GM18505 (cell line): ENCODE data around the gene STX16.

Experiments used
- ATAC-seq: cut with Tn5 transposase; IDR thresholded peaks from one replicate; pipeline ENCODE4 v1.9.1; 2021; ENCODE audit not compliant: unreplicated experiment
- POLR2A ChIP-seq: IDR thresholded peaks from 4 replicates; pipeline ENCODE4 v1.6.1; 2011; ENCODE audit warnings: borderline replicate concordance; ENCODE audit not compliant: insufficient read depth, insufficient read length; ENCODE audit errors: extremely low read depth

The STX16 gene, protein sequence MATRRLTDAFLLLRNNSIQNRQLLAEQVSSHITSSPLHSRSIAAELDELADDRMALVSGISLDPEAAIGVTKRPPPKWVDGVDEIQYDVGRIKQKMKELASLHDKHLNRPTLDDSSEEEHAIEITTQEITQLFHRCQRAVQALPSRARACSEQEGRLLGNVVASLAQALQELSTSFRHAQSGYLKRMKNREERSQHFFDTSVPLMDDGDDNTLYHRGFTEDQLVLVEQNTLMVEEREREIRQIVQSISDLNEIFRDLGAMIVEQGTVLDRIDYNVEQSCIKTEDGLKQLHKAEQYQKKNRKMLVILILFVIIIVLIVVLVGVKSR

DNA sequence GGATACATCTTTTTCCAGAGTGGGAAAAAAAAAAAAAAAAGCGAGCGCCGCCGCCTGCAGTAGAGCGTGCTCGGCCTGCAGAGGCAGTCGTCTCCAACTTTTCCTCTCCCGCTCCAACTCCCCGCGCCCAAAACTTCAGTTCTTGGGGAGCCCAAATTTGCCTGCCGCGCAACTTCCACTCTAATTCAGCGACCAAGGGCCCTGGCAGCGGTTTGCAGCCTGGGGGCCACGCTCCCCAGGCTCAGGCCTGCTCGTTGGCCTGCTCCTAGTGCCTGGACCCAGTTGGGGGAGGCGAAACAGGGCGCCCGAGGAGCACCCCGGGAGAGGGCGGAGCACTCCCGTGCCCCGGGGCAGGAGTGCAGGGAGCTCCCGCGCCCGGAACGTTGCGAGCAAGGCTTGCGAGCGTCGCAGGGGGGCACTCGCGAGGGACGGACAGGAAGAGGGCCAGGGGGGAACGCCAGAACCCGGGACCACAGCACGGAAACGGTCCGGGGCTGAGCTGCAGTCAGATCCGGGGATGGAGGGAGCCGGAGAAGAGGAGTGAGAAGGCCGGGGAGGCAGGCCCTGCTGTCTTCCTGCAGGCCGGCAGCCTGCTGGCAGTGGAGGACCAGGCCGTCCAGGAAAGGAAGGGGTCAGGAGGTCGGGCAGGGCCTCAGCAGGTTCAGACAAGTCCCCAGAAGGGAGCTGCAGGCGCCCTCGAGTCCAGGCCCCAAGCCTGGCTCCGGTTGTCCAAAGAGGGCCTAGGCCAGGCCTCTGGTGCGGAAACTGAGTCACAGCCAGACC, at the start of gene STX16:
Gene STX16, plus strand, starts transcription at position 508 of the 783 bp plus-strand sequence. CDS start 724 bp downstream, outside the sequence.
- peak; percentile 78 for TF ChIP-seq POLR2A
- peak; percentile 63 for ATAC-seq

DNA sequence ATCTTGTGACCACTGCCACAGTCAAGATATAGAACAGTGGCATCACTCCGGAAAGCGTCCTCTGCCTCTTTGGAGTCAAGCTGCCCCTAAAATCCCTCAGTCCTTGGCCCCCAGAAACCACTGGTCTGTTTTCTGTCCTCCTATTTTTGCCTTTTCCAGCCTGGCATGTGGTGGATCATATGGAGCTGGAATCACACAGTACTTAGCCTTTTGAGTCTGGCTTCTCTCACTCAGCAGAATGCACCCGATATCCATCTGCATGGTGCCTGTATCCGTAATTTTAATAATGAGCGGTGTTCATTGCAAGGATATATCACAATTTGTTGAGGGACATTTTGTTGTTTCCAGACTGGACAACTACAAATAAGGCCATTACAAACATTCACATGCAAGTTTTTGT, 49.0 kb upstream of the STX16 start:
- ATAC-seq = no peak
- TF ChIP-seq POLR2A = no peak

DNA sequence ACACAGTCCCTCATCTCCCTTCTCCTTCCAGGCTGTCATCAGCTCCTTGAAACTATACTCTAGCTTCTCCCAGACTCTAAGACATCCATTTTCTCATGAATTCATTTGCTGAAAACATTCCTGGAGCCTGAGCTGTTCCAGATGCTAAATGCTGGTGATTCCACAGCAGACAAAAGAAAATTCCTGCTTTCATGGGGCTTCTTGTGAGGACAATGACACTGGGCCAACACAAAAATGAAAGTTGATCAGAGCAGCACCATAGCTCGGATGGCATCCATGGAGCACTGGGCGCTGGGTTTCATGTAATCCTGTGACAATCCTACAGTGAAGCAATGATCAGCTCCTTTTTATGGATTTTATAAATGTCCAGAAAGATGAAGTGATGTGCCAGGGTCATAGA, 47.4 kb upstream of the STX16 start:
- no peak for ATAC-seq
- no peak for TF ChIP-seq POLR2A

DNA sequence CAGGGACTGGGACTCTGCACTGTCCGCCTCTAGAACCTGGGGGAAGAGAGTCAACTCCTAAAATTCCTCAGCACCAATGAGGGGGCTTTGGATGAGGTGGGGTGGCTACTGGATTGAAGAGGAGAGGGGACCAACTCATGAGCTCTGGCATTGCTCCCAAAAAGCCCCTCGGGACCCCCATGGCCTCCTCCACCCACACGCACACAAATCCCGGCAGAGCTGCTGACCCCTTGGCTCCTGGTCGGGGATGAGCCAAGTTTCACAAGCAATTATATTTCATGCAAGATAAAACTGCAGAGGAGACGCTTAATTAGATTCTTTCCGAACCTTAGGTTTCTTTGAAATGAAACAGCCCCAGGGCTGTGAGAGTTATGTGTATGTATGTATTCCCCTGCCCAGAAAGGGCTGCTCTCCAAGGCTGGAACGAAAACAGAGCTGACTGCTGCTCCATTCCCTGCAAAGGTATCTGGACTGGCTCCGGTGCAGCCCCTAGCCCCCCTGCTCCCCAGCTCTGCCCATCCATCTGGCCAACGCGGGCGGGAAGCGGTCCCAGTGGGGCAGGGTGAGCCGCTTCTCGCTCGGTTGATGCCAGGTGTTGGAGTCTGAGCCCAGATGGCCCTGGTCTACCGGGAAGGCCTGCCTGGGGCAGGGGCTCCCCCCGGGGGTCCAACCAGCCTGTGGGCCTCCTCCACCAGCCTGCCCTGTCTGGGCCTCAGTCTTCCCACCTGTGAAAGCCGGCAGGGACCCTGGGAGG, 46.8 kb upstream of the STX16 start:
- TF ChIP-seq POLR2A = no peak
- ATAC-seq = no peak

DNA sequence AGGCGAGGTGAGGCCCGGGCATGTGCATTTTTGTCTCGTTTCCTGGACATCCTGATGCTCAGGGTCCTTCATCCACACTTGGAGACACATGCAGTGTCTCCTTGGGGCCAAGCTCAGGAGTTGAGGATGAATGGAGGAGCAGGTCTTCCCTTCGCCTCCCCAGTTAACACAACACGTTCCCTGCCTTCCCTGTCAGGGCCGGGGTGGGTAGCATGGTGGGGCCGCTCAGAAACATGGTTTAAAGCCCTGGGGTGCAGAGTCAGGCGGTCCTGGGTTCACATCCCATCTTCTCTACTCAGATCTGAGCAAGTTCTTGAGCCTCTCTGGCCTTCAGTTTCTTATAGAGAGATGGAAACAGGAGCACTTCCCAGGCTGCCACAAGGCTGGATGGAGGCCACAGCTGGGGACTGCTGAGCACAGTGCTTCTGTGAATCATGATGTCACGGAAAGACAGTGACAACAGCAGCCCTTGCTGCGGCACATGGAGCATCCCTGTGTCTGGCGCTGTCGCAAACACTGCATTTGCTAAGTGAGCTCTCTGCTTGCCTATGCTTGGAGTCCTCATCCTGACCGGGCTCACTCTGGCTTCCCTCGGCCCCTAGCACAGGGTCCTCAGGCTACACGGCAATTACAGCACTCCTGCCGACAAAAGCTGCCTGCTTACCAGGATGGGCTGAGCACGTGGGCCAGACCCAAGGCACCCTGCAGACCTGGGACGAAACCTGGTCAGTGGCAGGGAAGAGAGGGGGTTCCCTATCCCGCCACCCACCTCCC, 45.6 kb upstream of the STX16 start:
- ATAC-seq = no peak
- TF ChIP-seq POLR2A = no peak

DNA sequence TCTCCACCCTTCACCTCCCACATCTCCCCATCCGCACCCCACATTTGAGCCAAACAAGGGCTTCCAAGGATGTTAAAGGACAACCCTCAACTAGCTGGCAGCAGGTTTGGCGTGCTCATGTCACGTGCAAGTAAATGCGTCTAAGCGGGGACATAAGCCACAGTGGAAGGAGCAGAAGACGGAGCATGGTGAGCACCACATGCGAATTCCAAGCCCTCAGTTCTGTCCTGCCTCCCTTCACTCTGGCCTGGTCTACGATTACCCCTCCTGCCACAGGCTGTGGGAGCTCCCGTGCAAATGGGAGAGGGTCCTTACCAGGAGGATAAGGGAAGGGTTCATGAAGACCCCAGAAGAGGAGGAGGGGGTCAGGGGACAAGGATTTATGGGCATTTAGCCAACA, 44.9 kb upstream of the STX16 start:
- no peak for TF ChIP-seq POLR2A
- no peak for ATAC-seq

DNA sequence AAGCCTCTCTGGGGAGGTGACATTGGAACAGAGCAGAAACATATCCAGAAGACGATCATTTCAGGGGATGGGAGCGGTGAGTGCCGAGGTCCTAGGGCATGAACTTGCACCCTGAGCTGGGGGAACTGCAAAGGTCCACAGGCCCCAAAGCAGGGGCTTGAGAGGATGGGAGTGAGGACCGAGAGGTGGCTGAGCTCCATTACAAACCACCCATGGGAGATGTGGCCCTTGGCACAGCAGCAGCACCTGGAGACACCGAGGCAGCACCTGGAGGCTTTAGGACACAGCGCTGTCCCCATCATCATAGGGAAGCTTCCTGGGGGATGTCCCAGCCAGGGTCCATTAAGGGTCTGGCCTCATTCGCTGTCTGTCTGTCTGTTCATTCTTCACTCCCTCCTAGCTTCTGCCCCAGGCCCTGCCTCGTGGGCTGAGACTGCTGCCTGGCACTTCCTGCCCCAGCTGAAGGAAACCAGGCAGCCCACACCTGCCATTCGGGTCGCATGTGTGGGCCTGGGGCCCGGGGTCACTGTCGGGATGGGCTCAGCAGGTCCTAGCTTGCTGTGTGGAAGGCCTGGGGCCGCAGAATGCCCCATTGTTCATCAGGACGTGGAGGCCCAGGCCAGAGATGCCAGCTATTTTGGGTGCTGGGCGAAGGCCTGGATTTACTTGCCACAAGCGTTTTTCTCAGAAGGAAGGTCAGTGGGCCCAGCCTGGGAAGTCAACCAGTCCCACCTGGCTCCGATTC, 42.8 kb upstream of the STX16 start:
- ATAC-seq = no peak
- TF ChIP-seq POLR2A = no peak

DNA sequence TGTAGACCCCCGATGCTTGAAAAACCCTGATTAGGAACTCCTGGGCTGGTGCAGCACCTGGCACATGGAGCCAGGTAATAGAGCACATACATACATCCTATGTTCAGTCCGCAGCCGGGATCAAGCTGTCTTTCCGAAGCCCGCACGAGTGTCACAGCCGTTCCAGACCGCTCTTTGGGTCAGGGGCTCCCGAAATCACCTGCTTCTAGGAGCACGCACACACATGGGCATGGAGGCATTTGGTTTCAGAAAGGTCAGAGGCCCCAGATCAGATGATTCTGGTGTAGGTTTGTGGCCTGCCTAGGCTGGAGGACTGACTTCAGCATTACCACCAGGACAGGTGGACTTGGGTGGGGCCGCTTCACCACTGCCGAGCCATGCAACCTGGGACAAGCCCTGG, 42.1 kb upstream of the STX16 start:
- TF ChIP-seq POLR2A = no peak
- no peak for ATAC-seq

DNA sequence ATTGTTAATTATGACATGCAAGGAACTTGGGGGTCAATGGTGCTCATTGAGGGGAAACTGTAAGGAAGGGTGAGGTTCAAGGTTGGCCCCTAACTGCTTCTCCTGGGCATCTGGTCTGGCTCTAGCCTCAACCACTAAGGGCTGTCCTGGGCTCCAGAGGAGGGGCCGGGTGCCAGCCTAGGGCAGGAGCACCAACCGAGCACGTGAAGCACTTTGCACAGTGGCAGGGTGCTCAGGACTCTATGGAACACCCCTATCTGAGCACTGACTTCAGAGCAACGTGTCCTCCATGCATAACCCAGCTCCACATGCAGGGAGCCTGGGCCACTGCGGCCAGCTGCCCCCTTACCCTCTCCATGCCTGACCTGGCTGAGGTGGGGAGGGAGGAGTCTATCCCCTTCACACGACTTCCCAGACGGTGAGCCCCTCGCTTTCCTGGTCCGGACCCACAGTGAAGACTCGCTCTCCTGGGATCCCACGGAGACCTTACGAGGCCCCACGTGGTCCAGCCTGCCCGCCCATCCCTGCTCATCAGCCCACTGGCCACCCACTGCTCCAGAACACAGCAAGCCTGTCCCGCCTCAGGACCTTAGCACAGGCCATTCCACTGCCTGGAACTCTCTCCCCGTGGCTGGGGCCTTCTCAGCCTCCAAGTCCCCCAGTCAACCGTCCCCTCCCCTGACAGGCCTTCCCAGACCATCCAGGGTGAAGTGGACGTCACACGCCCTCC, 40.8 kb upstream of the STX16 start:
- no peak for ATAC-seq
- TF ChIP-seq POLR2A = no peak

DNA sequence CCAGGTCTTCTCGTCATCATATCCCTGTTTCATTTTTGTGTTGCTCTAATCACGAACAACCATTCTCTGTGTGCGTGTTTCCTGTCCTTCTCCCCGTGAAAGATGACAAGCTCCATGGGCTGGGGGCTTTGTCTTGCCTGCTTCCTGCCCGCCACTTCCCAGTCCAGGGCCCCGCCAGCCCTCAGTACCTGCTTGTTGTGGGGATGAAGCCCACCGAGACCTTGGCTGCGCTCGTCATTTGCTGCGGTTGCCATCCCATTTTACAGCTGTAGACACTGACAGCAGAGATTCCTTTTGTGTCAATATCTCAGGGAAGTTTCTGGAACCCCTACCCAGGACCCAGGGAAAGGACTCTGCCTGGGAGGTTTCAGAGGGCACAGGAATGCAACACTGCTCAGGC, 40.3 kb upstream of the STX16 start:
- no peak for ATAC-seq
- no peak for TF ChIP-seq POLR2A

DNA sequence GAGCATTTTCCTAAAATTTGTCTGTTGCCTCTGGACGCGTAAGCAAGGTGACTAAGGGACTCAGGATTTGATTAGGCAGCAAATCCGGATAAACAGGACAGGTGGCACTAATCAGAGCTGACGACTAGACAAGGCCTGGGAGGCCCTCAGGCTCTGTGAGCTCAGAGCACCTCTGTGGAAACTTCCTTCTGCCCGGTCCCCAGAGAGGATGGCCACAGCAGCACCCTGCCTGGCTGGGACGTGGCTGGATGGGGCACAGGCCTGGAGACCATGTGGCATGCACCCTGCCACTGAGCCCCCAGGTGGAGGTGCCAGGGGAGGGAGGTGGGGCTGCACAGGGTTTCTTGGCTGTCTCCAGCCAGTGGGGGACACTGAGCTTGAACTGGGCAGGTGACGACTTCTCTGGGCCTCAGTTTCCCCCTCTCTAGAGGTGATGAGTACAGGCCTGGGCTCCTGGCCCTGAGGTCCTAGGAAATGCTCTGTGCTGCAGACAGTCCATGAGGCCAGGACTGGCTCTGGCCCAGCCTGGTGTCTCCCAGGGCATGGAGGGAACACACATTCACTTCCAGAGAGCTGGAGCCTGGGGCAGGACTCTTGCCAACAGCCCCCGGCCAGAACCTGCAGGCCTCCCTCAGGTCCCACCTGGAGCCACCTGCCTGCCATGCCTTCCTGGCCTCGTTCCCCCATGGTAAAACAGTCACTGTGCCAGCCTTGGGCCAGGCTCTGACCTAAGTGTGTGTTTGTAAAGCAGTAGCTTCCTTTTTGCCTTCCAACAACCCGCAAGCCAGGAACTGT, 39.6 kb upstream of the STX16 start:
- no peak for ATAC-seq
- no peak for TF ChIP-seq POLR2A
